SH-SY5Y (cell line): Measurements from ENCODE around the gene CRELD2.

Experiments
- GATA2 ChIP-seq: IDR thresholded peaks from 2 replicates; pipeline ENCODE4 v1.6.1; 2011; ENCODE audit warnings: mild to moderate bottlenecking, low read depth, low read length
- GATA3 ChIP-seq: IDR thresholded peaks from 2 replicates; pipeline ENCODE4 v1.6.1; 2011; ENCODE audit warnings: low read depth, mild to moderate bottlenecking, low read length, moderate library complexity

CRELD2 gene, protein sequence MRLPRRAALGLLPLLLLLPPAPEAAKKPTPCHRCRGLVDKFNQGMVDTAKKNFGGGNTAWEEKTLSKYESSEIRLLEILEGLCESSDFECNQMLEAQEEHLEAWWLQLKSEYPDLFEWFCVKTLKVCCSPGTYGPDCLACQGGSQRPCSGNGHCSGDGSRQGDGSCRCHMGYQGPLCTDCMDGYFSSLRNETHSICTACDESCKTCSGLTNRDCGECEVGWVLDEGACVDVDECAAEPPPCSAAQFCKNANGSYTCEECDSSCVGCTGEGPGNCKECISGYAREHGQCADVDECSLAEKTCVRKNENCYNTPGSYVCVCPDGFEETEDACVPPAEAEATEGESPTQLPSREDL

GRCh38 chr22:49917974-49918910 is at the start of gene CRELD2, which contains the start of gene ALG12:
CRELD2 (plus strand) TSS chr22:49918634; CDS start chr22:49918770, 136 bp downstream.
ALG12 (minus strand) TSS chr22:49918438; CDS start chr22:49913765, 4,673 bp downstream.
- no peak; the same call in 1 of the 2 replicates for TF ChIP-seq GATA2
- no peak for TF ChIP-seq GATA3

- TF ChIP-seq GATA2, result no peak
- no peak for TF ChIP-seq GATA3
Observed at GRCh38 chr22:49869086-49869830, 49.2 kb upstream of the CRELD2 start.

GRCh38 chr22:49869845-49870712 is 48.4 kb upstream of the CRELD2 start:
- TF ChIP-seq GATA2 (no peak), GATA3 (no peak)

GRCh38 chr22:49871482-49871881 is 47.0 kb upstream of the CRELD2 start:
- no peak for TF ChIP-seq GATA2
- TF ChIP-seq GATA3, result no peak

GRCh38 chr22:49872347-49872746 is 46.1 kb upstream of the CRELD2 start:
- TF ChIP-seq GATA2 (no peak), GATA3 (no peak)

GRCh38 chr22:49873228-49873940 is 45.0 kb upstream of the CRELD2 start:
- no peak for TF ChIP-seq GATA2
- no peak for TF ChIP-seq GATA3

GRCh38 chr22:49877642-49878041 is 40.8 kb upstream of the CRELD2 start:
- TF ChIP-seq GATA2 (no peak), GATA3 (no peak)

GRCh38 chr22:49878206-49878605 is 40.2 kb upstream of the CRELD2 start:
- TF ChIP-seq GATA3 (no peak), GATA2 (no peak)

GRCh38 chr22:49879871-49880270 is 38.6 kb upstream of the CRELD2 start:
- TF ChIP-seq GATA3, result no peak
- TF ChIP-seq GATA2, result no peak

GRCh38 chr22:49880281-49880680 is 38.2 kb upstream of the CRELD2 start:
- no peak for TF ChIP-seq GATA2
- no peak for TF ChIP-seq GATA3

DNA sequence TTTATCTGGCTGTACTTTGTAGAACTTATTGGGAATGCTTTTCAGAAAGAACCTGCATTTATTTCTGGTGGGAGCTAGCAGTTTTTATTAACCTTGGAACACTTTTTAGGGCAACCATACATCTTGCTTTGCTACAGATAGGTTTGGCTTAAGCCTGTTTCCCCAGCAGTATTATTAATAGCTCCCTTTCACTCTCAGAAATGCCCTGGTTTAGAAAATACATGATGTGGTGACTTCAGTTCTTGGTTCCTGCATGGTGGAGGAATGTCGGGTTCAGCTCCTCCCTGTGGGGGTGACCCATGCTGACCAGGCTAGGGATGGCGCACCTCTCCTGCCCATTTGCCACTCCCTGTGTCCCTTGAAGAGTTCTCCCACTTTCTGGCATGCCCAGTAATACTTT is 36.6 kb upstream of the CRELD2 start:
- no peak for TF ChIP-seq GATA2
- TF ChIP-seq GATA3, result no peak

GRCh38 chr22:49882519-49883293 is 35.7 kb upstream of the CRELD2 start:
- TF ChIP-seq GATA2 (no peak), GATA3 (no peak)
